Endothelial cell of umbilical vein (primary cell): ENCODE results near the gene RARA. TPM values are rescaled to one million over a fixed set of nuclear protein-coding genes. Genes with fewer than 3 reads are reported as not detected.

Experiments used
- BruUV-seq: library from RNA; stranded (reverse); fragments of 400-500 nt; replicated peaks from 2 replicates; lab custom pipeline; 2021; lab: Mats Ljungman, UMichigan
- CTCF ChIA-PET: fragments of 300-600, 350-600 bp; sonication (Branson Sonifier 250); formaldehyde crosslinking; loops from one replicate; lab custom pipeline; 2021; ENCODE audit warnings: antibody characterized with exemption, inconsistent platforms; lab: Charles Lee
- POLR2A ChIA-PET: fragments of 300-600, 350-600 bp; sonication (Branson Sonifier 250); formaldehyde crosslinking; loops from one replicate; lab custom pipeline; 2021; ENCODE audit warnings: antibody characterized with exemption, inconsistent platforms; lab: Charles Lee
- DNase-seq: peaks from one replicate; pipeline ENCODE4 v3.0.0-alpha.2; 2011; ENCODE audit warnings: low read depth, low spot score
- FAIRE-seq: peaks from 2 replicates; lab custom pipeline; 2011; peaks lifted over from hg19 to GRCh38; lab: Jason Lieb, UNC
- H2AFZ ChIP-seq: 2 replicates; pipeline ENCODE4 v1.6.0; 2012; ENCODE audit warnings: low read depth, low read length, control low read depth, inconsistent platforms
- H3K27ac ChIP-seq: 2 replicates; pipeline ENCODE4 v1.5.1; 2011; ENCODE audit warnings: low read depth, mild to moderate bottlenecking, control low read depth, low read length, moderate library complexity; ENCODE audit not compliant: insufficient read depth
- H3K27me3 ChIP-seq, 2 experiments: 2 replicates each; pipeline versions ENCODE4 v1.6.0 to v1.6.1; 2011; ENCODE audit warnings: low read length in 2 of 2, mixed read lengths in 1 of 2; ENCODE audit not compliant: control insufficient read depth in 2 of 2, insufficient read depth in 2 of 2
- H3K36me3 ChIP-seq, 2 experiments: 2 replicates in 1 of 2; 3 replicates in 1 of 2; pipeline ENCODE4 v1.5.1; 2011; ENCODE audit warnings: low read length in 2 of 2, mild to moderate bottlenecking in 1 of 2, moderate library complexity in 1 of 2; ENCODE audit not compliant: control insufficient read depth in 2 of 2, insufficient read depth in 2 of 2; ENCODE audit errors: extremely low read depth in 1 of 2
- H3K4me1 ChIP-seq: 3 replicates; pipeline ENCODE4 v1.5.1; 2011; ENCODE audit warnings: mild to moderate bottlenecking, low read length; ENCODE audit not compliant: control insufficient read depth, insufficient read depth; ENCODE audit errors: extremely low read depth
- H3K4me2 ChIP-seq: 2 replicates; pipeline ENCODE4 v1.6.1; 2011; ENCODE audit warnings: low read length, control low read depth, mixed read lengths; ENCODE audit not compliant: insufficient read depth
- H3K4me3 ChIP-seq, 3 experiments: fragments of 200-600 bp in 1 of 3; sonication (generic), shearing (Covaris generic) in 1 of 3; replicated peaks in 1 of 3; 2 replicates each; pipeline ENCODE4 v1.5.1; 2011 to 2016; ENCODE audit warnings: control low read depth in 3 of 3, low read length in 3 of 3, mild to moderate bottlenecking in 2 of 3, inconsistent platforms in 1 of 3, low read depth in 1 of 3, moderate library complexity in 1 of 3; ENCODE audit not compliant: insufficient read depth in 1 of 3
- H3K79me2 ChIP-seq: 2 replicates; pipeline ENCODE4 v1.6.0; 2012; ENCODE audit warnings: low read length, inconsistent platforms; ENCODE audit not compliant: control insufficient read depth, insufficient read depth
- H3K9ac ChIP-seq: replicated peaks from 2 replicates; pipeline ENCODE3; 2011; ENCODE audit warnings: low read length, control low read depth; ENCODE audit not compliant: insufficient read depth; ENCODE audit errors: extremely low read depth
- H3K9me1 ChIP-seq: replicated peaks from 3 replicates; pipeline ENCODE4 v1.6.0; 2011; ENCODE audit warnings: mild to moderate bottlenecking, low read length; ENCODE audit not compliant: control insufficient read depth, insufficient read depth; ENCODE audit errors: extremely low read depth
- H3K9me3 ChIP-seq: replicated peaks from 2 replicates; pipeline ENCODE4 v1.5.1; 2012; ENCODE audit warnings: low read length, inconsistent platforms; ENCODE audit not compliant: control insufficient read depth, insufficient read depth
- H4K20me1 ChIP-seq: replicated peaks from 2 replicates; pipeline ENCODE3; 2011; ENCODE audit warnings: mild to moderate bottlenecking, low read length; ENCODE audit not compliant: control insufficient read depth, insufficient read depth; ENCODE audit errors: extremely low read depth
- EZH2 ChIP-seq: IDR thresholded peaks from 2 replicates; pipeline ENCODE4 v1.6.1; 2012; ENCODE audit warnings: borderline replicate concordance, low read depth, mild to moderate bottlenecking, moderate library complexity, low read length, inconsistent platforms; ENCODE audit not compliant: severe bottlenecking
- GATA2 ChIP-seq: IDR thresholded peaks from 2 replicates; pipeline ENCODE4 v1.7.0; 2011; ENCODE audit warnings: low read depth, mild to moderate bottlenecking, moderate library complexity, mixed read lengths, low read length; ENCODE audit not compliant: insufficient read length, insufficient read depth
- JUN ChIP-seq: IDR thresholded peaks from 2 replicates; pipeline ENCODE4 v1.6.1; 2011; ENCODE audit warnings: borderline replicate concordance, low read depth; ENCODE audit not compliant: insufficient read length, insufficient read depth
- MYC ChIP-seq: IDR thresholded peaks from one replicate; pipeline ENCODE4 v1.6.1; 2011; ENCODE audit warnings: mild to moderate bottlenecking, low read depth, low read length
- POLR2A ChIP-seq: IDR thresholded peaks from 2 replicates; pipeline ENCODE4 v1.6.1; 2012; ENCODE audit warnings: low read depth, mild to moderate bottlenecking, control low read depth, low read length
- POLR2AphosphoS5 ChIP-seq: IDR thresholded peaks from 2 replicates; pipeline ENCODE4 v1.6.1; 2012; ENCODE audit warnings: low read depth, mild to moderate bottlenecking, control low read depth, low read length, moderate library complexity; ENCODE audit not compliant: insufficient read depth
- dilution Hi-C: fragments of 300-500 bp; cut with MboI; formaldehyde crosslinking; loops from one replicate; pipeline ENCODE4 v1.15.0; 2019; ENCODE audit warnings: low sequenced_read_pairs; ENCODE audit not compliant: extremely low pct_ligation_motif_present
- intact Hi-C: fragments of 100-400 bp; cut with micrococcal nuclease; formaldehyde crosslinking; loops from one replicate; pipeline ENCODE4 v1.10.0; 2022
- polyA plus RNA-seq, 4 experiments: library from polyadenylated mRNA; depleted of rRNA in 3 of 4; stranded (reverse) in 3 of 4; unstranded in 1 of 4; fragments of >200 nt; gene quantifications; 2 replicates each; pipeline versions ENCODE4 v1.2.1 to v1.2.3, GENCODE V29; 2011 to 2012; ENCODE audit warnings: missing spikeins in 1 of 4
- total RNA-seq: library from RNA; stranded (reverse); gene quantifications from 2 replicates; pipeline ENCODE4 v1.2.3, GENCODE V29; 2021
- TF ChIP-seq, protein P1 (sequence below): IDR thresholded peaks from 2 replicates; pipeline ENCODE4 v1.6.1; 2011; ENCODE audit not compliant: insufficient read depth, insufficient read length

RARA gene
- total and polyA plus RNA-seq, 2 donors (not counting 3 experiments of a cell fraction or from before 2014, with no cell fraction given): 11.9 to 37.8 TPM

DNA sequence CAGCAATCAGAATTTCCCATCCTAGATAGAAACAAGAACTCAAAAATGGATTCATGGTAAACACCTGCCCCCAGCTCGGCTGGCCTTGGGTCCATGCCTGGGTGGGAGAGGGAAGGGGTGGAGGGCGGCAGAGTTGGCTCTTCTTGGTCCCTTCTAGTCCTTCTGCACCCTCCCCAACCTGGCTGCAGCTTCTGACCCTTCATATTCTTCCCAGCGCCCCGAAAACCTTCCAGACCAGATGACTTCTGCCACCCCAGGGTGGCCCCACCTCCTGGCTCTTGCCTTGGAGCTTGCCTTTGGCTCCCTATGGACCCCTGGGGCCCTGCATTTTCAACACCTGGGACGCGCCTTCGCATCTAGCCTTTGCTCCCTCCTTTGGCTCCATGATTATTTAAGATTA, 60.9 kb downstream of the RARA start:
- TF ChIP-seq POLR2A (no peak), GATA2 (no peak), EZH2 (no peak)
- TF ChIP-seq, protein P1, sequence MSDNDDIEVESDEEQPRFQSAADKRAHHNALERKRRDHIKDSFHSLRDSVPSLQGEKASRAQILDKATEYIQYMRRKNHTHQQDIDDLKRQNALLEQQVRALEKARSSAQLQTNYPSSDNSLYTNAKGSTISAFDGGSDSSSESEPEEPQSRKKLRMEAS: no peak
- no peaks in the 10 kb centered on the region for H3K9me1 ChIP-seq
- ChIA-PET CTCF (interaction anchor here (1.3 kb wide), 1 partner anchor 12 kb away, joined by 5 read pairs; no protein-coding TSS in a partner anchor), POLR2A (no interaction called here)
- no peaks in the 10 kb centered on the region for H3K79me2 ChIP-seq
- H2AFZ ChIP-seq: no peak overlapping the region
- dilution Hi-C loops (no loop called here), intact Hi-C loops (no loop called here)
- no peaks in the 10 kb centered on the region for H3K9me3 ChIP-seq
- no TSS peak for BruUV-seq
- H4K20me1 ChIP-seq: no peaks in the 10 kb centered on the region
- H3K4me3 ChIP-seq: no peak overlapping the region
- no peak overlapping the region for H3K9ac ChIP-seq
- no peak overlapping the region for H3K27ac ChIP-seq
- H3K4me1 ChIP-seq: no peaks in the 10 kb centered on the region
- H3K36me3 ChIP-seq: no peaks in the 10 kb centered on the region
- H3K27me3 ChIP-seq: no peaks in the 10 kb centered on the region
- FAIRE-seq (no peak), DNase-seq (no peak)
- no peak overlapping the region for H3K4me2 ChIP-seq

DNA sequence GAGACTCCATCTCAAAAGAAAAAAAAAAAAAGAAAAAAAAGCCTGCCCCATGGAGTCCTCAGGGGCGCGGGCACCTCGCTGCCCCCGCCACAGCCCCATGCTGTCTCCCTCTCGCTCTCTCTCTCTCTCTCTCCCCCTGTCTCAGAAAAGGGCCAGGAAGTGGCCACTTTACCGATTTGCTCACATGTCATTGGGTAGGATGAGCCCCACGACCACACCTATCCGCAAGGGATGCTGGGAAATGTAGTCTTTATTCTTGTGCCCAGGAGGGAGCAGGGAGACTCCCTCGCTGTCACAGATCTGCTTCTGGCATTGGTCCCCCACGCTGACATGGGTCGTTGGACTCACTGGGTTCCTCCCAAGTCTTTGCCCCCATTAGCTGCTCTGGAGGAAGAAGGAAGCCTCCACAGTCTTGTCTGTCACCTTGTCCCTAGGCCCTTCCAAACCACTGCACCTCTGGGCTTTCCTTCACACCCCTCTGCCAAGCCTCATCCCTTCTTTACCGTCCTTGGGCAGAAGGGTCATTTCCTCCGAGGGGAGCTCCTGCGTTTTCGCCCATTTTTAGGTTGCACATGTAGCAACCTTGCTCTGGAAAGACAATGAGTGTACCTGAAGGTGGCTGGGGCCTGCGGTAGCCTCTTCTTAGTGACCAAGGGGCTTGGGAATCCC, 62.4 kb downstream of the RARA start:
- Histone ChIP-seq H3K9ac (no peak overlapping the region), H3K4me2 (no peak overlapping the region), H3K79me2 (no peaks in the 10 kb centered on the region), H4K20me1 (no peaks in the 10 kb centered on the region), H3K27me3 (no peaks in the 10 kb centered on the region), H3K9me1 (no peaks in the 10 kb centered on the region), H3K4me3 (no peak overlapping the region), H3K4me1 (no peaks in the 10 kb centered on the region), H3K9me3 (no peaks in the 10 kb centered on the region), H2AFZ (no peak overlapping the region), H3K27ac (no peak overlapping the region), H3K36me3 (no peaks in the 10 kb centered on the region)
- intact Hi-C loops (no loop called here), dilution Hi-C loops (no loop called here)
- FAIRE-seq (no peak), DNase-seq (no peak)
- ChIA-PET POLR2A (no interaction called here), CTCF (interaction anchor here (1.9 kb wide), 1 partner anchor 105 kb away, joined by 4 read pairs; no protein-coding TSS in a partner anchor)
- BruUV-seq: no TSS peak
- TF ChIP-seq JUN (no peak), EZH2 (no peak), POLR2AphosphoS5 (no peak), MYC (no peak)
